ENCODE results near the gene INPP5F. TPM values are rescaled to one million over a fixed set of nuclear protein-coding genes. Genes with fewer than 3 reads are reported as not detected.

INPP5F gene
- total RNA-seq, 2 donors from 2014 or later = 3.6 to 7.8 TPM

GRCh38 chr10:119852277-119852676 lies 126.4 kb downstream of the INPP5F start:
- no peak for DNase-seq
- no peak overlapping the region for H3K27ac ChIP-seq
- no peak overlapping the region for H3K4me3 ChIP-seq
- no peaks in the 10 kb centered on the region for H3K9me3 ChIP-seq
- no peak for ATAC-seq
- intact Hi-C loops (cut with DNase I) = no loop called here
- peaks cover 6 to 16% of the 10 kb centered on the region in 2 donors for H3K36me3 ChIP-seq (replicated peaks in 1 of 2; ENCODE audit: insufficient read depth in 1 of 2, low read depth in 2 of 2)
- TF ChIP-seq POLR2A (IDR thresholded peaks at IDR 0.05) (no peak), CTCF (IDR thresholded peaks at IDR 0.05) (no peak)
- peaks cover 10% of the 10 kb centered on the region for H3K4me1 ChIP-seq
- no peaks in the 10 kb centered on the region for H3K27me3 ChIP-seq
- 83 to 93% methylated on average over 6 of the region's 6 CpGs for WGBS, 2 donors

- 49 to 64% methylated on average over 6 of the region's 6 CpGs for WGBS, 2 donors
- Histone ChIP-seq H3K4me1 (peaks cover 10% of the 10 kb centered on the region), H3K27ac (no peak overlapping the region), H3K9me3 (no peaks in the 10 kb centered on the region), H3K36me3 (replicated peaks in 1 of 2; ENCODE audit: insufficient read depth in 1 of 2, low read depth in 2 of 2) (peaks cover 6 to 13% of the 10 kb centered on the region in 2 donors), H3K27me3 (no peaks in the 10 kb centered on the region), H3K4me3 (no peak overlapping the region)
- no peak for TF ChIP-seq POLR2A (IDR thresholded peaks at IDR 0.05)
- TF ChIP-seq CTCF (IDR thresholded peaks at IDR 0.05) = no peak
- ATAC-seq (peak; percentile 21), DNase-seq (peak in 1 of 4 donors; percentile 21)
- intact Hi-C loops (cut with DNase I) = no loop called here
Observed at GRCh38 chr10:119852822-119853221, 127.0 kb downstream of the INPP5F start.

- Histone ChIP-seq H3K27ac (no peak overlapping the region), H3K36me3 (replicated peaks in 1 of 2; ENCODE audit: insufficient read depth in 1 of 2, low read depth in 2 of 2) (peaks cover 6 to 13% of the 10 kb centered on the region in 2 donors), H3K27me3 (no peaks in the 10 kb centered on the region), H3K4me1 (peaks cover 10% of the 10 kb centered on the region), H3K4me3 (no peak overlapping the region), H3K9me3 (no peaks in the 10 kb centered on the region)
- WGBS, 2 donors = 81 to 100% methylated on average over 1 of the region's 1 CpG
- no peak for TF ChIP-seq POLR2A (IDR thresholded peaks at IDR 0.05)
- no peak for TF ChIP-seq CTCF (IDR thresholded peaks at IDR 0.05)
- DNase-seq = no peak
- no peak for ATAC-seq
- intact Hi-C loops (cut with DNase I) = no loop called here
Observed at GRCh38 chr10:119853574-119853973, 127.7 kb downstream of the INPP5F start.

- Histone ChIP-seq H3K4me3 (no peak overlapping the region), H3K4me1 (peaks cover 8% of the 10 kb centered on the region), H3K27ac (no peak overlapping the region), H3K27me3 (no peaks in the 10 kb centered on the region), H3K9me3 (no peaks in the 10 kb centered on the region), H3K36me3 (replicated peaks in 1 of 2; ENCODE audit: insufficient read depth in 1 of 2, low read depth in 2 of 2) (peaks cover 6 to 9% of the 10 kb centered on the region in 2 donors)
- 37 to 69% methylated on average over 1 of the region's 1 CpG for WGBS, 2 donors
- TF ChIP-seq CTCF (IDR thresholded peaks at IDR 0.05) (no peak), POLR2A (IDR thresholded peaks at IDR 0.05) (no peak)
- intact Hi-C loops (cut with DNase I) = no loop called here
- no peak for DNase-seq
- ATAC-seq = no peak
Observed at GRCh38 chr10:119858063-119858462, 132.2 kb downstream of the INPP5F start.
